ENCODE data around the gene NTSR1. TPM values are rescaled to one million over a fixed set of nuclear protein-coding genes. Genes with fewer than 3 reads are reported as not detected.

Gene NTSR1
- total and polyA plus RNA-seq, 4 donors = 0.03 to 0.33 (median 0.08) TPM; not detected in 1

GRCh38 chr20:62787866-62788265 lies 79.2 kb downstream of the NTSR1 start (continued):
- TF ChIP-seq CTCF (IDR thresholded peaks at IDR 0.05; ENCODE audit: low read depth, low read length, missing input control) (no peak), JUND (IDR thresholded peaks at IDR 0.05) (no peak), ATF3 (IDR thresholded peaks at IDR 0.05) (no peak), EGR1 (IDR thresholded peaks at IDR 0.05; ENCODE audit: low read depth in 2 of 2) (no peak), FOXA1 (IDR thresholded peaks at IDR 0.05) (no peak), HNF4G (IDR thresholded peaks at IDR 0.05) (no peak), SP1 (IDR thresholded peaks at IDR 0.05) (no peak)

GRCh38 chr20:62788607-62789006 lies 80.0 kb downstream of the NTSR1 start:
- H3K4me3 ChIP-seq (ENCODE audit: low read depth in 1 of 3, low read length in 3 of 3) = no peak overlapping the region
- H3K27ac ChIP-seq (ENCODE audit: low read depth in 1 of 2, low read length in 2 of 2) = no peak overlapping the region
- 82% methylated on average over 15 of the region's 15 CpGs for WGBS
- TF ChIP-seq REST (IDR thresholded peaks at IDR 0.05) (no peak), FOXA1 (IDR thresholded peaks at IDR 0.05) (no peak), RXRA (IDR thresholded peaks at IDR 0.05) (no peak), GABPA (IDR thresholded peaks at IDR 0.05 in 1 of 2, conservative IDR thresholded peaks at IDR 0.05 in 1 of 2) (no peak), NR2F2 (IDR thresholded peaks at IDR 0.05) (no peak), ZBTB33 (IDR thresholded peaks at IDR 0.05) (no peak), ATF3 (IDR thresholded peaks at IDR 0.05) (no peak), MAX (IDR thresholded peaks at IDR 0.05) (no peak), HNF4A (conservative IDR thresholded peaks at IDR 0.05) (no peak), HNF4G (IDR thresholded peaks at IDR 0.05) (no peak), RAD21 (IDR thresholded peaks at IDR 0.05) (no peak), TAF1 (conservative IDR thresholded peaks at IDR 0.05) (no peak), EGR1 (IDR thresholded peaks at IDR 0.05; ENCODE audit: low read depth in 2 of 2) (no peak), JUND (IDR thresholded peaks at IDR 0.05) (no peak), FOXA2 (IDR thresholded peaks at IDR 0.05) (no peak)
- DNase-seq (ENCODE audit: low spot score) = no peak
- peaks cover 0 to 5% (median 3%) of the 10 kb centered on the region in 4 donors for H3K4me1 ChIP-seq (ENCODE audit: control insufficient read depth in 4 of 4, insufficient read depth in 4 of 4, low read length in 3 of 4)
- H3K9me3 ChIP-seq (ENCODE audit: control insufficient read depth in 4 of 4, low read length in 3 of 4) = no peaks in the 10 kb centered on the region
- H3K36me3 ChIP-seq (ENCODE audit: control insufficient read depth in 4 of 4, insufficient read depth in 3 of 4, low read depth in 1 of 4, low read length in 3 of 4) = no peaks in the 10 kb centered on the region
- no peaks in the 10 kb centered on the region for H3K27me3 ChIP-seq (ENCODE audit: control insufficient read depth in 4 of 4, insufficient read depth in 4 of 4, low read length in 3 of 4)
- no peak overlapping the region for H3K9ac ChIP-seq (ENCODE audit: low read depth in 1 of 2, low read length in 2 of 2)
